Endothelial cell of umbilical vein (primary cell): ENCODE data around the gene SSTR5. TPM values are rescaled to one million over a fixed set of nuclear protein-coding genes. Genes with fewer than 3 reads are reported as not detected.

Source experiments
- BruUV-seq: library from RNA; stranded (reverse); fragments of 400-500 nt; replicated peaks from 2 replicates; lab custom pipeline; 2021; lab: Mats Ljungman, UMichigan
- CTCF ChIA-PET: fragments of 300-600, 350-600 bp; sonication (Branson Sonifier 250); formaldehyde crosslinking; loops from one replicate; lab custom pipeline; 2021; ENCODE audit warnings: antibody characterized with exemption, inconsistent platforms; lab: Charles Lee
- POLR2A ChIA-PET: fragments of 300-600, 350-600 bp; sonication (Branson Sonifier 250); formaldehyde crosslinking; loops from one replicate; lab custom pipeline; 2021; ENCODE audit warnings: antibody characterized with exemption, inconsistent platforms; lab: Charles Lee
- DNase-seq: peaks from one replicate; pipeline ENCODE4 v3.0.0-alpha.2; 2011; ENCODE audit warnings: low read depth, low spot score
- FAIRE-seq: peaks from 2 replicates; lab custom pipeline; 2011; peaks lifted over from hg19 to GRCh38; lab: Jason Lieb, UNC
- H2AFZ ChIP-seq: 2 replicates; pipeline ENCODE4 v1.6.0; 2012; ENCODE audit warnings: low read depth, low read length, control low read depth, inconsistent platforms
- H3K27ac ChIP-seq: 2 replicates; pipeline ENCODE4 v1.5.1; 2011; ENCODE audit warnings: low read depth, mild to moderate bottlenecking, control low read depth, low read length, moderate library complexity; ENCODE audit not compliant: insufficient read depth
- H3K27me3 ChIP-seq, 2 experiments: 2 replicates each; pipeline versions ENCODE4 v1.6.0 to v1.6.1; 2011; ENCODE audit warnings: low read length in 2 of 2, mixed read lengths in 1 of 2; ENCODE audit not compliant: control insufficient read depth in 2 of 2, insufficient read depth in 2 of 2
- H3K36me3 ChIP-seq, 2 experiments: 2 replicates in 1 of 2; 3 replicates in 1 of 2; pipeline ENCODE4 v1.5.1; 2011; ENCODE audit warnings: low read length in 2 of 2, mild to moderate bottlenecking in 1 of 2, moderate library complexity in 1 of 2; ENCODE audit not compliant: control insufficient read depth in 2 of 2, insufficient read depth in 2 of 2; ENCODE audit errors: extremely low read depth in 1 of 2
- H3K4me1 ChIP-seq: 3 replicates; pipeline ENCODE4 v1.5.1; 2011; ENCODE audit warnings: mild to moderate bottlenecking, low read length; ENCODE audit not compliant: control insufficient read depth, insufficient read depth; ENCODE audit errors: extremely low read depth
- H3K4me2 ChIP-seq: 2 replicates; pipeline ENCODE4 v1.6.1; 2011; ENCODE audit warnings: low read length, control low read depth, mixed read lengths; ENCODE audit not compliant: insufficient read depth
- H3K4me3 ChIP-seq, 3 experiments: fragments of 200-600 bp in 1 of 3; sonication (generic), shearing (Covaris generic) in 1 of 3; replicated peaks in 1 of 3; 2 replicates each; pipeline ENCODE4 v1.5.1; 2011 to 2016; ENCODE audit warnings: control low read depth in 3 of 3, low read length in 3 of 3, mild to moderate bottlenecking in 2 of 3, inconsistent platforms in 1 of 3, low read depth in 1 of 3, moderate library complexity in 1 of 3; ENCODE audit not compliant: insufficient read depth in 1 of 3
- H3K79me2 ChIP-seq: 2 replicates; pipeline ENCODE4 v1.6.0; 2012; ENCODE audit warnings: low read length, inconsistent platforms; ENCODE audit not compliant: control insufficient read depth, insufficient read depth
- H3K9ac ChIP-seq: replicated peaks from 2 replicates; pipeline ENCODE3; 2011; ENCODE audit warnings: low read length, control low read depth; ENCODE audit not compliant: insufficient read depth; ENCODE audit errors: extremely low read depth
- H3K9me1 ChIP-seq: replicated peaks from 3 replicates; pipeline ENCODE4 v1.6.0; 2011; ENCODE audit warnings: mild to moderate bottlenecking, low read length; ENCODE audit not compliant: control insufficient read depth, insufficient read depth; ENCODE audit errors: extremely low read depth
- H3K9me3 ChIP-seq: replicated peaks from 2 replicates; pipeline ENCODE4 v1.5.1; 2012; ENCODE audit warnings: low read length, inconsistent platforms; ENCODE audit not compliant: control insufficient read depth, insufficient read depth
- H4K20me1 ChIP-seq: replicated peaks from 2 replicates; pipeline ENCODE3; 2011; ENCODE audit warnings: mild to moderate bottlenecking, low read length; ENCODE audit not compliant: control insufficient read depth, insufficient read depth; ENCODE audit errors: extremely low read depth
- EZH2 ChIP-seq: IDR thresholded peaks from 2 replicates; pipeline ENCODE4 v1.6.1; 2012; ENCODE audit warnings: borderline replicate concordance, low read depth, mild to moderate bottlenecking, moderate library complexity, low read length, inconsistent platforms; ENCODE audit not compliant: severe bottlenecking
- FOS ChIP-seq: IDR thresholded peaks from 2 replicates; pipeline ENCODE4 v1.6.1; 2011; ENCODE audit warnings: mild to moderate bottlenecking, low read length, moderate library complexity, borderline replicate concordance; ENCODE audit not compliant: insufficient read depth
- GATA2 ChIP-seq: IDR thresholded peaks from 2 replicates; pipeline ENCODE4 v1.7.0; 2011; ENCODE audit warnings: low read depth, mild to moderate bottlenecking, moderate library complexity, mixed read lengths, low read length; ENCODE audit not compliant: insufficient read length, insufficient read depth
- JUN ChIP-seq: IDR thresholded peaks from 2 replicates; pipeline ENCODE4 v1.6.1; 2011; ENCODE audit warnings: borderline replicate concordance, low read depth; ENCODE audit not compliant: insufficient read length, insufficient read depth
- POLR2A ChIP-seq: IDR thresholded peaks from 2 replicates; pipeline ENCODE4 v1.6.1; 2012; ENCODE audit warnings: low read depth, mild to moderate bottlenecking, control low read depth, low read length
- POLR2AphosphoS5 ChIP-seq: IDR thresholded peaks from 2 replicates; pipeline ENCODE4 v1.6.1; 2012; ENCODE audit warnings: low read depth, mild to moderate bottlenecking, control low read depth, low read length, moderate library complexity; ENCODE audit not compliant: insufficient read depth
- dilution Hi-C: fragments of 300-500 bp; cut with MboI; formaldehyde crosslinking; loops from one replicate; pipeline ENCODE4 v1.15.0; 2019; ENCODE audit warnings: low sequenced_read_pairs; ENCODE audit not compliant: extremely low pct_ligation_motif_present
- intact Hi-C: fragments of 100-400 bp; cut with micrococcal nuclease; formaldehyde crosslinking; loops from one replicate; pipeline ENCODE4 v1.10.0; 2022
- polyA plus RNA-seq, 4 experiments: library from polyadenylated mRNA; depleted of rRNA in 3 of 4; stranded (reverse) in 3 of 4; unstranded in 1 of 4; fragments of >200 nt; gene quantifications; 2 replicates each; pipeline versions ENCODE4 v1.2.1 to v1.2.3, GENCODE V29; 2011 to 2012; ENCODE audit warnings: missing spikeins in 1 of 4
- total RNA-seq: library from RNA; stranded (reverse); gene quantifications from 2 replicates; pipeline ENCODE4 v1.2.3, GENCODE V29; 2021

Gene SSTR5
- total and polyA plus RNA-seq, 2 donors (not counting 3 experiments of a cell fraction or from before 2014, with no cell fraction given), result 0.24 to 0.52 TPM

DNA sequence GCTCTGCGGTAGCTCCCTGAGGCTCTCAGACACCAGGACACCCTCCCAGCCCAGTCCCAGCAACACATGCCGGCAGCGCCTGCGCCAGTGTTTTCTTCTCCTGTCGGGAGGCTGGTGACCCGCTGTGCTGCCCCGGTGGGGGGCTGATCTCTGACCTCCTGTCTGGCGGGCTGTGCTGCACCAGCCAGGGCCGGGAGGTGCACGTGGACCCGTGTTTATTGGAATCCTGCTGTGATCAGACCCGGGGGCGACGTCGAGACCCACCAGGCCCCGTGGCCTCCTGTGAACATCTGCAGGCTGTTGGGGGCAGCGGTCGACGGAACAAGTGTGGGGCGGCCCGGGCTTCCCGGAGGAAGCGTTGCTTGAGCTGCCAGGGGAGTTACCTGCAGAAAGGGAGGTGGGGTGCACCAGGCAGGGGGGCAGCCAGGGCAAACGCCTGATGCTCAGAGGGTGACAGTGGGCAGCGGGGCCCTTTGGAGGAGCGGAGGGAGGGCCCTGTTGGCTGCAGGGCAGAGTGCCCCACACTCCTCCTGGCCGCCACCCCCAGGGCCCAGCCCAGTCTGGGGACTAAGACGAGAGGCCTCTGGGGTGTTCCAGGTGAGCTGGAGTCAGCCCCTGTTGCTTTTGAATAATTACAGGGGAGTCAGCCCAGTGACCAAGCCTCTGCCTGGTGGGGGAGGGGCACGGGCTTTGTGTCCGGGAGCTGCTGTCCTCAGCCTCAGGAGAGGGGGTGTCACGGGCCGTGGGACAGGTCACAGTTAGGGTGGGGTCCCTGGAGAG is 2.3 kb upstream of the SSTR5 start:
- intact Hi-C loops, result no loop called here
- Histone ChIP-seq H3K9me3 (no peaks in the 10 kb centered on the region), H3K4me3 (no peak overlapping the region), H3K79me2 (no peaks in the 10 kb centered on the region), H3K4me1 (no peaks in the 10 kb centered on the region), H3K4me2 (no peak overlapping the region), H4K20me1 (no peaks in the 10 kb centered on the region), H2AFZ (no peak overlapping the region), H3K9me1 (no peaks in the 10 kb centered on the region), H3K27ac (no peak overlapping the region), H3K27me3 (peaks cover 10 to 18% of the 10 kb centered on the region in 2 experiments), H3K36me3 (no peaks in the 10 kb centered on the region), H3K9ac (no peak overlapping the region)
- TF ChIP-seq EZH2 (peak; percentile 14), POLR2A (no peak)
- FAIRE-seq (no peak), DNase-seq (no peak)
- dilution Hi-C loops, result no loop called here
- POLR2A ChIA-PET, result no interaction called here
- BruUV-seq, result no TSS peak
- CTCF ChIA-PET, result interaction anchor here (1.5 to 5.8 kb wide), 2 partner anchors 12 to 33 kb away, joined by 7 to 57 read pairs; no protein-coding TSS in a partner anchor

DNA sequence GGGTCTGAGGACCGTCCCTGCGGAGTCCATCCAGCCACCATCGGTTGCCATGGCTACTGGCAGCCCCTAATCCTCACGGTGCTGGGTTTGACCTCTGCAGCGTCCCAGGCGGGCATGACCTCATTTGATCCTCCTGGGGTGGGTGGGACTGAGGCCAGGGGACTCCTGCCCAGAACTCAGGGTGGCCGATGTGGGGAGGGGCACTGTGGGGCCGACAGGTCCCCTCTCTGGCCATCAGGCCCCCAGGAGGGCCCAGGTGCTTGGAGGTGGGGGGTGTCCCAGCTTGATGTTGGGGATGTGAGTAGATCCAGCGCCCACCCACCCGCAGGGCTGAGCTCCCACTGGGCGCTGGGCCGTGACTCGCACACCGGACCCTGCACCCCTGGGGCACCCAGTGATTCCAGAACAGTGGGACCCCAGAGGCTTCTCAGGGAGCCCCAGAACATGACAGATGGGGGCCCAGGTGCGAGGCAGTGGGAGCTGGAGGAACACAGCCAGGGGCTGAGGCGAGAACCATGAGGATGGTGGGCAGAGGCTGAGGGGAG is 1.6 kb upstream of the SSTR5 start:
- intact Hi-C loops (no loop called here), dilution Hi-C loops (no loop called here)
- FAIRE-seq, result no peak
- Histone ChIP-seq H3K36me3 (no peaks in the 10 kb centered on the region), H3K4me2 (no peak overlapping the region), H3K4me1 (no peaks in the 10 kb centered on the region), H3K27ac (no peak overlapping the region), H3K27me3 (peaks cover 10 to 16% of the 10 kb centered on the region in 2 experiments), H2AFZ (no peak overlapping the region), H3K9ac (no peak overlapping the region), H3K79me2 (no peaks in the 10 kb centered on the region), H3K4me3 (no peak overlapping the region), H3K9me1 (no peaks in the 10 kb centered on the region), H3K9me3 (no peaks in the 10 kb centered on the region), H4K20me1 (no peaks in the 10 kb centered on the region)
- no peak for DNase-seq
- TF ChIP-seq JUN (no peak), GATA2 (no peak), POLR2A (no peak), POLR2AphosphoS5 (no peak), EZH2 (no peak), FOS (no peak)
- BruUV-seq, result no TSS peak
- CTCF ChIA-PET, result interaction anchor here (1.5 to 5.8 kb wide), 2 partner anchors 13 to 32 kb away, joined by 7 to 57 read pairs; no protein-coding TSS in a partner anchor
- POLR2A ChIA-PET, result no interaction called here
